WTC11 (cell line): Measurements from ENCODE around the gene MED15. TPM values are rescaled to one million over a fixed set of nuclear protein-coding genes. Genes with fewer than 3 reads are reported as not detected.

Source experiments
- ATAC-seq: fragments of 200-7000 bp; cut with Tn5 transposase; 2 replicates; pipeline ENCODE4 v1.10.0; 2021; ENCODE audit warnings: mild to moderate bottlenecking, moderate library complexity
- CTCF ChIA-PET: fragments of 300-600 bp; sonication (Branson Sonifier 250); formaldehyde crosslinking; loops from one replicate; lab custom pipeline; 2021; ENCODE audit warnings: antibody characterized with exemption; lab: Charles Lee
- POLR2A ChIA-PET: fragments of 350-600 bp; sonication (Branson Sonifier 250); formaldehyde crosslinking; loops from one replicate; lab custom pipeline; 2021; ENCODE audit warnings: antibody characterized with exemption; lab: Charles Lee
- DNase-seq: peaks from one replicate; pipeline ENCODE4 v3.0.0; 2021; ENCODE audit warnings: low spot score
- H3K27ac Mint-ChIP-seq: 2 replicates; pipeline ENCODE4 v1.8.0; 2021; ENCODE audit warnings: mixed read lengths
- H3K27me3 Mint-ChIP-seq: 2 replicates; pipeline ENCODE4 v1.8.0; 2021; ENCODE audit warnings: low read depth, mild to moderate bottlenecking, moderate library complexity, mixed read lengths
- H3K36me3 Mint-ChIP-seq: 2 replicates; pipeline ENCODE4 v1.8.0; 2021; ENCODE audit warnings: mixed read lengths
- H3K4me1 Mint-ChIP-seq: 2 replicates; pipeline ENCODE4 v1.8.0; 2022; ENCODE audit warnings: mixed read lengths
- H3K4me3 Mint-ChIP-seq: 2 replicates; pipeline ENCODE4 v1.8.0; 2021; ENCODE audit warnings: mild to moderate bottlenecking, moderate library complexity, mixed read lengths
- H3K9me3 Mint-ChIP-seq: 2 replicates; pipeline ENCODE4 v1.8.0; 2021; ENCODE audit warnings: mixed read lengths
- E2F1 ChIP-seq: sonication (generic); formaldehyde crosslinking; IDR thresholded peaks from 2 replicates; pipeline ENCODE4 v1.8.0; 2022; ENCODE audit warnings: mild to moderate bottlenecking, missing genetic modification reagents
- ETV6 ChIP-seq: sonication (generic); formaldehyde crosslinking; IDR thresholded peaks from 2 replicates; pipeline ENCODE4 v1.8.1; 2022; ENCODE audit warnings: mild to moderate bottlenecking, missing genetic modification reagents
- GRHL2 ChIP-seq: fragments of 250-450 bp; sonication (Bioruptor Pico); IDR thresholded peaks from 2 replicates; pipeline ENCODE4 v1.8.0; 2022; ENCODE audit warnings: mild to moderate bottlenecking, moderate library complexity; ENCODE audit not compliant: insufficient replicate concordance, severe bottlenecking
- HMGXB4 ChIP-seq: sonication (generic); formaldehyde crosslinking; IDR thresholded peaks from 2 replicates; pipeline ENCODE4 v1.8.1; 2023; ENCODE audit warnings: mild to moderate bottlenecking, moderate library complexity, missing genetic modification reagents
- IRF2 ChIP-seq: sonication (generic); formaldehyde crosslinking; IDR thresholded peaks from 2 replicates; pipeline ENCODE4 v1.8.0; 2022; ENCODE audit warnings: low read depth, missing genetic modification reagents, borderline replicate concordance
- MXD4 ChIP-seq: fragments of 250-450 bp; sonication (Bioruptor Pico); IDR thresholded peaks from 2 replicates; pipeline ENCODE4 v1.8.0; 2021; ENCODE audit warnings: mild to moderate bottlenecking, moderate library complexity, borderline replicate concordance
- NFE2L1 ChIP-seq: sonication (generic); formaldehyde crosslinking; IDR thresholded peaks from 2 replicates; pipeline ENCODE4 v1.8.1; 2023; ENCODE audit warnings: missing genetic modification reagents
- PRRX2 ChIP-seq: fragments of 250-450 bp; sonication (Bioruptor Pico); IDR thresholded peaks from 2 replicates; pipeline ENCODE4 v1.8.0; 2021; ENCODE audit warnings: mild to moderate bottlenecking
- RORB ChIP-seq: fragments of 250-450 bp; sonication (Bioruptor Pico); IDR thresholded peaks from 2 replicates; pipeline ENCODE4 v1.9.0; 2021; ENCODE audit warnings: mild to moderate bottlenecking
- SMAD3 ChIP-seq: sonication (generic); formaldehyde crosslinking; IDR thresholded peaks from 2 replicates; pipeline ENCODE4 v1.8.0; 2022; ENCODE audit warnings: missing genetic modification reagents, mild to moderate bottlenecking, borderline replicate concordance
- SOX15 ChIP-seq: fragments of 250-450 bp; sonication (Bioruptor Pico); IDR thresholded peaks from 2 replicates; pipeline ENCODE4 v1.9.0; 2021; ENCODE audit warnings: mild to moderate bottlenecking
- TCF7 ChIP-seq: sonication (generic); formaldehyde crosslinking; IDR thresholded peaks from 2 replicates; pipeline ENCODE4 v1.8.0; 2022; ENCODE audit warnings: mild to moderate bottlenecking, low read depth, missing genetic modification reagents, moderate library complexity
- TP53 ChIP-seq: sonication (generic); formaldehyde crosslinking; IDR thresholded peaks from 2 replicates; pipeline ENCODE4 v1.8.1; 2023; ENCODE audit warnings: mild to moderate bottlenecking, missing genetic modification reagents
- USF1 ChIP-seq: sonication (generic); formaldehyde crosslinking; IDR thresholded peaks from 2 replicates; pipeline ENCODE4 v1.8.0; 2022; ENCODE audit warnings: mild to moderate bottlenecking, missing genetic modification reagents
- USF2 ChIP-seq: sonication (generic); formaldehyde crosslinking; IDR thresholded peaks from 2 replicates; pipeline ENCODE4 v1.8.1; 2023; ENCODE audit warnings: mild to moderate bottlenecking, missing genetic modification reagents, moderate library complexity
- ZBTB21 ChIP-seq: sonication (generic); formaldehyde crosslinking; IDR thresholded peaks from 2 replicates; pipeline ENCODE4 v1.8.1; 2023; ENCODE audit warnings: mild to moderate bottlenecking, missing genetic modification reagents, borderline replicate concordance
- ZNF121 ChIP-seq: sonication (generic); formaldehyde crosslinking; IDR thresholded peaks from 2 replicates; pipeline ENCODE4 v1.8.0; 2023; ENCODE audit warnings: missing genetic modification reagents
- ZNF138 ChIP-seq: sonication (generic); formaldehyde crosslinking; conservative IDR thresholded peaks from 2 replicates; pipeline ENCODE4 v1.8.1; 2022; ENCODE audit warnings: mild to moderate bottlenecking, moderate library complexity, missing genetic modification reagents
- ZNF263 ChIP-seq: sonication (generic); formaldehyde crosslinking; IDR thresholded peaks from 2 replicates; pipeline ENCODE4 v1.8.1; 2022; ENCODE audit warnings: low read depth, mild to moderate bottlenecking, moderate library complexity, missing genetic modification reagents
- total RNA-seq: library from RNA; stranded (reverse); gene quantifications from 3 replicates; pipeline ENCODE4 v1.2.3, GENCODE V29; 2021
- TF ChIP-seq, protein P1 (sequence below): sonication (generic); formaldehyde crosslinking; IDR thresholded peaks from 2 replicates; pipeline ENCODE4 v1.8.1; 2022; ENCODE audit warnings: mild to moderate bottlenecking, moderate library complexity, missing genetic modification reagents
- TF ChIP-seq, protein P2 (sequence below): sonication (generic); formaldehyde crosslinking; IDR thresholded peaks from 2 replicates; pipeline ENCODE4 v1.8.1; 2022; ENCODE audit warnings: missing genetic modification reagents, borderline replicate concordance
- TF ChIP-seq, protein P3 (sequence below): fragments of 250-450 bp; sonication (Bioruptor Pico); IDR thresholded peaks from 2 replicates; pipeline ENCODE4 v1.8.0; 2021; ENCODE audit warnings: mild to moderate bottlenecking

Gene MED15
- total RNA-seq, 1 experiment from 2014 or later: 67.7 TPM

DNA sequence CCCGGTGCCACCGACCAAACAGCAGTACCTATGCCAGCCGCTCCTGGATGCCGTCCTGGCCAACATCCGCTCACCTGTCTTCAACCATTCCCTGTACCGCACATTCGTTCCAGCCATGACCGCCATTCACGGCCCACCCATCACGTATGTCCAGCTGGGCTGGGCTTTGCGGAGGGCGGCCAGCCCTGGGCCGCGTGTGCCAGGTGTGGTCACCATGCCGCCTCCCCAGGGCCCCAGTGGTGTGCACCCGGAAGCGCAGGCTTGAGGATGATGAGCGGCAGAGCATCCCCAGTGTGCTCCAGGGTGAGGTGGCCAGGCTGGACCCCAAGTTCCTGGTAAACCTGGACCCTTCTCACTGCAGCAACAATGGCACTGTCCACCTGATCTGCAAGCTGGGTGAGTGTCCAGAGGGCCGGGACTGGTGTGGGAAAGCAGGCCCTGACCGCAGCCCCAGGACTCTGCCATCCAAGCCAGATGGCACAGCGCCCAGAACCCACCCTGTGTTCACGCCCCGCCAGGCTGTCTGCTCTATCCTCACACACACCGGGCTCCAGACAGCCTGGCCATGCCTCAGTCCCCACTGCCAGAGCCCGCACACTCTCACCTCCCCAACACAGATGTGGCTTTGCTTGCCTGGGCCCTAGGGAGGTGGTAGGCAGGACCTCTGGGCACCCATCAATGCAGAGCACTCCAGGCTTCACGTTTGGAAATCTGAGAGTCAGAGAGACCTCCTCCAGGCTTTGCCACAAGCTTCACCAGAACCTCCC is 77.6 kb downstream of the MED15 start (continued):
- TF ChIP-seq IRF2 (CRISPR knock-in tag): no peak
- no peak for TF ChIP-seq GRHL2
- TF ChIP-seq, all 79 proteins: peak for 0

GRCh38 chr22:20585639-20586402 is 78.4 kb downstream of the MED15 start:
- H3K27me3 Mint-ChIP-seq: no peaks in the 10 kb centered on the region
- TF ChIP-seq ZNF138 (CRISPR knock-in tag): no peak
- no peak for TF ChIP-seq NFE2L1 (CRISPR knock-in tag)
- TF ChIP-seq, all 79 proteins: peak for 0
- no peaks in the 10 kb centered on the region for H3K4me1 Mint-ChIP-seq
- ATAC-seq (no peak), DNase-seq (no peak)
- ChIA-PET CTCF (interaction anchor here (0.7 kb wide), 1 partner anchor 18 kb away, joined by 3 read pairs; no protein-coding TSS in a partner anchor), POLR2A (no interaction called here)
- no peak overlapping the region for H3K4me3 Mint-ChIP-seq
- no peaks in the 10 kb centered on the region for H3K9me3 Mint-ChIP-seq
- no peak overlapping the region for H3K27ac Mint-ChIP-seq
- H3K36me3 Mint-ChIP-seq: peaks cover 4% of the 10 kb centered on the region; the same call in 1 of the 2 replicates

- H3K9me3 Mint-ChIP-seq: no peaks in the 10 kb centered on the region
- ChIA-PET POLR2A (no interaction called here), CTCF (interaction anchor here (0.7 kb wide), 1 partner anchor 18 kb away, joined by 3 read pairs; no protein-coding TSS in a partner anchor)
- ATAC-seq: no peak
- H3K4me3 Mint-ChIP-seq: no peak overlapping the region
- no peaks in the 10 kb centered on the region for H3K27me3 Mint-ChIP-seq
- DNase-seq: no peak
- H3K36me3 Mint-ChIP-seq: peaks cover 4% of the 10 kb centered on the region; the same call in 1 of the 2 replicates
- no peak overlapping the region for H3K27ac Mint-ChIP-seq
- H3K4me1 Mint-ChIP-seq: no peaks in the 10 kb centered on the region
- TF ChIP-seq ZNF121 (CRISPR knock-in tag): no peak
- TF ChIP-seq, protein P1, sequence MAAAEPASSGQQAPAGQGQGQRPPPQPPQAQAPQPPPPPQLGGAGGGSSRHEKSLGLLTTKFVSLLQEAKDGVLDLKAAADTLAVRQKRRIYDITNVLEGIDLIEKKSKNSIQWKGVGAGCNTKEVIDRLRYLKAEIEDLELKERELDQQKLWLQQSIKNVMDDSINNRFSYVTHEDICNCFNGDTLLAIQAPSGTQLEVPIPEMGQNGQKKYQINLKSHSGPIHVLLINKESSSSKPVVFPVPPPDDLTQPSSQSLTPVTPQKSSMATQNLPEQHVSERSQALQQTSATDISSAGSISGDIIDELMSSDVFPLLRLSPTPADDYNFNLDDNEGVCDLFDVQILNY: no peak
- no peak for TF ChIP-seq TCF7 (CRISPR knock-in tag)
- TF ChIP-seq PRRX2 (CRISPR knock-in tag): no peak
- no peak for TF ChIP-seq HMGXB4 (CRISPR knock-in tag)
- no peak for TF ChIP-seq RORB
- no peak for TF ChIP-seq USF1
- TF ChIP-seq, protein P2, sequence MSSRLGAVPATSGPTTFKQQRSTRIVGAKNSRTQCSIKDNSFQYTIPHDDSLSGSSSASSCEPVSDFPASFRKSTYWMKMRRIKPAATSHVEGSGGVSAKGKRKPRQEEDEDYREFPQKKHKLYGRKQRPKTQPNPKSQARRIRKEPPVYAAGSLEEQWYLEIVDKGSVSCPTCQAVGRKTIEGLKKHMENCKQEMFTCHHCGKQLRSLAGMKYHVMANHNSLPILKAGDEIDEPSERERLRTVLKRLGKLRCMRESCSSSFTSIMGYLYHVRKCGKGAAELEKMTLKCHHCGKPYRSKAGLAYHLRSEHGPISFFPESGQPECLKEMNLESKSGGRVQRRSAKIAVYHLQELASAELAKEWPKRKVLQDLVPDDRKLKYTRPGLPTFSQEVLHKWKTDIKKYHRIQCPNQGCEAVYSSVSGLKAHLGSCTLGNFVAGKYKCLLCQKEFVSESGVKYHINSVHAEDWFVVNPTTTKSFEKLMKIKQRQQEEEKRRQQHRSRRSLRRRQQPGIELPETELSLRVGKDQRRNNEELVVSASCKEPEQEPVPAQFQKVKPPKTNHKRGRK: no peak
- TF ChIP-seq SOX15 (CRISPR knock-in tag): no peak
- TF ChIP-seq ZBTB21 (CRISPR knock-in tag): no peak
- TF ChIP-seq MXD4 (CRISPR knock-in tag): no peak
- TF ChIP-seq ETV6 (CRISPR knock-in tag): no peak
- no peak for TF ChIP-seq USF2 (CRISPR knock-in tag)
- TF ChIP-seq TP53 (CRISPR knock-in tag): no peak
- TF ChIP-seq E2F1 (CRISPR knock-in tag): no peak
- no peak for TF ChIP-seq SMAD3 (CRISPR knock-in tag)
- TF ChIP-seq, protein P3, sequence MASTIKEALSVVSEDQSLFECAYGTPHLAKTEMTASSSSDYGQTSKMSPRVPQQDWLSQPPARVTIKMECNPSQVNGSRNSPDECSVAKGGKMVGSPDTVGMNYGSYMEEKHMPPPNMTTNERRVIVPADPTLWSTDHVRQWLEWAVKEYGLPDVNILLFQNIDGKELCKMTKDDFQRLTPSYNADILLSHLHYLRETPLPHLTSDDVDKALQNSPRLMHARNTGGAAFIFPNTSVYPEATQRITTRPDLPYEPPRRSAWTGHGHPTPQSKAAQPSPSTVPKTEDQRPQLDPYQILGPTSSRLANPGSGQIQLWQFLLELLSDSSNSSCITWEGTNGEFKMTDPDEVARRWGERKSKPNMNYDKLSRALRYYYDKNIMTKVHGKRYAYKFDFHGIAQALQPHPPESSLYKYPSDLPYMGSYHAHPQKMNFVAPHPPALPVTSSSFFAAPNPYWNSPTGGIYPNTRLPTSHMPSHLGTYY: no peak
- no peak for TF ChIP-seq ZNF263 (CRISPR knock-in tag)
These were observed 79.0 kb downstream of the MED15 start for GRCh38 chr22:20586403-20586745.
